Parathyroid adenoma (tissue), 2 donors: Measurements from ENCODE around the gene TNFSF4.

Source experiments
- H2AFZ ChIP-seq: fragments of 300-600 bp; sonication (generic); one replicate; pipeline ENCODE4 v1.7.0; 2017; ENCODE audit warnings: antibody characterized with exemption, mild to moderate bottlenecking
- H3K27ac ChIP-seq: fragments of 300-600 bp; sonication (generic); one replicate; pipeline ENCODE4 v1.7.0; 2017
- H3K27me3 ChIP-seq: fragments of 300-600 bp; sonication (generic); one replicate; pipeline ENCODE4 v1.7.0; 2017; ENCODE audit warnings: low read length; ENCODE audit not compliant: control insufficient read depth, insufficient read depth
- H3K36me3 ChIP-seq: fragments of 300-600 bp; sonication (generic); one replicate; pipeline ENCODE4 v1.7.0; 2017; ENCODE audit warnings: low read length; ENCODE audit not compliant: control insufficient read depth, insufficient read depth
- H3K4me1 ChIP-seq: fragments of 300-600 bp; sonication (generic); one replicate; pipeline ENCODE4 v1.7.0; 2017; ENCODE audit warnings: control low read depth
- H3K4me2 ChIP-seq: fragments of 300-600 bp; sonication (generic); one replicate; pipeline ENCODE4 v1.7.0; 2017; ENCODE audit warnings: low read length
- H3K4me3 ChIP-seq: fragments of 300-600 bp; sonication (generic); one replicate; pipeline ENCODE4 v1.7.0; 2017; ENCODE audit warnings: low read depth, low read length
- H3K79me2 ChIP-seq: fragments of 300-600 bp; sonication (generic); one replicate; pipeline ENCODE4 v1.7.0; 2017; ENCODE audit warnings: control low read depth
- H3K9ac ChIP-seq: fragments of 300-600 bp; sonication (generic); one replicate; pipeline ENCODE4 v1.7.0; 2017; ENCODE audit warnings: mild to moderate bottlenecking
- H3K9me3 ChIP-seq: fragments of 300-600 bp; sonication (generic); one replicate; pipeline ENCODE4 v1.7.0; 2017; ENCODE audit warnings: low read length; ENCODE audit not compliant: control insufficient read depth
- TF ChIP-seq, protein P1 (sequence below): fragments of 300-600 bp; sonication (generic); IDR thresholded peaks from one replicate; pipeline ENCODE4 v1.7.0; 2017; ENCODE audit warnings: antibody characterized with exemption, mild to moderate bottlenecking
- donor health status: primary hyperparathyroidism.

TNFSF4 gene

GRCh38 chr1:173148545-173148944 is 58.6 kb downstream of the TNFSF4 start:
- Histone ChIP-seq H2AFZ (no peak overlapping the region), H3K4me3 (no peak overlapping the region), H3K27me3 (no peaks in the 10 kb centered on the region), H3K4me2 (no peak overlapping the region), H3K27ac (no peak overlapping the region), H3K79me2 (no peaks in the 10 kb centered on the region), H3K9me3 (no peaks in the 10 kb centered on the region), H3K4me1 (no peaks in the 10 kb centered on the region), H3K9ac (no peak overlapping the region), H3K36me3 (no peaks in the 10 kb centered on the region)
- TF ChIP-seq, protein P1, sequence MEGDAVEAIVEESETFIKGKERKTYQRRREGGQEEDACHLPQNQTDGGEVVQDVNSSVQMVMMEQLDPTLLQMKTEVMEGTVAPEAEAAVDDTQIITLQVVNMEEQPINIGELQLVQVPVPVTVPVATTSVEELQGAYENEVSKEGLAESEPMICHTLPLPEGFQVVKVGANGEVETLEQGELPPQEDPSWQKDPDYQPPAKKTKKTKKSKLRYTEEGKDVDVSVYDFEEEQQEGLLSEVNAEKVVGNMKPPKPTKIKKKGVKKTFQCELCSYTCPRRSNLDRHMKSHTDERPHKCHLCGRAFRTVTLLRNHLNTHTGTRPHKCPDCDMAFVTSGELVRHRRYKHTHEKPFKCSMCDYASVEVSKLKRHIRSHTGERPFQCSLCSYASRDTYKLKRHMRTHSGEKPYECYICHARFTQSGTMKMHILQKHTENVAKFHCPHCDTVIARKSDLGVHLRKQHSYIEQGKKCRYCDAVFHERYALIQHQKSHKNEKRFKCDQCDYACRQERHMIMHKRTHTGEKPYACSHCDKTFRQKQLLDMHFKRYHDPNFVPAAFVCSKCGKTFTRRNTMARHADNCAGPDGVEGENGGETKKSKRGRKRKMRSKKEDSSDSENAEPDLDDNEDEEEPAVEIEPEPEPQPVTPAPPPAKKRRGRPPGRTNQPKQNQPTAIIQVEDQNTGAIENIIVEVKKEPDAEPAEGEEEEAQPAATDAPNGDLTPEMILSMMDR: no peak

DNA sequence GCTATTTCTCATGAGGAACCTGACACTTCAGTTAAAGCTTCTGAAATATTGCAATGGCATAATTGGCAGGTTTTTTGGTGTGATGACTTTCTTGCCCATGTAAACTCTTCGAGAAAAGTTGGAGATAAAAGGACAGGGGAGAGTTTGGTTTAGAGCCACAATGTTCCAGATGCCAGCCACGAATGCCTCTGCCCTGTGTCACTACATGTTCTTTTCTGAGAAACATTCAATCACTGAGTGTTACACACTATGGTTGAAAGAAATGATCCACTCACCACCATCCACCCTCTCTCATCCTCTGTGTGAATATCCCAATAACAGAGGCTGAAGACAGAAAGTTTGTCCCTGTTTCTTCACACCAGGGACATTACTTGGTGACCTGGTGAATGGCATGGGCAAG is 66.4 kb downstream of the TNFSF4 start:
- Histone ChIP-seq H3K9ac (no peak overlapping the region), H3K4me3 (no peak overlapping the region), H3K27ac (no peak overlapping the region), H2AFZ (no peak overlapping the region), H3K4me1 (no peaks in the 10 kb centered on the region), H3K9me3 (no peaks in the 10 kb centered on the region), H3K27me3 (no peaks in the 10 kb centered on the region), H3K4me2 (no peak overlapping the region), H3K36me3 (no peaks in the 10 kb centered on the region), H3K79me2 (no peaks in the 10 kb centered on the region)
- TF ChIP-seq, protein P1: no peak

GRCh38 chr1:173139706-173140105 is 67.4 kb downstream of the TNFSF4 start:
- no peak overlapping the region for H3K4me2 ChIP-seq
- H3K79me2 ChIP-seq: no peaks in the 10 kb centered on the region
- no peak overlapping the region for H3K9ac ChIP-seq
- no peaks in the 10 kb centered on the region for H3K4me1 ChIP-seq
- H3K36me3 ChIP-seq: no peaks in the 10 kb centered on the region
- H2AFZ ChIP-seq: no peak overlapping the region
- TF ChIP-seq, protein P1: no peak
- no peaks in the 10 kb centered on the region for H3K9me3 ChIP-seq
- no peak overlapping the region for H3K4me3 ChIP-seq
- no peaks in the 10 kb centered on the region for H3K27me3 ChIP-seq
- no peak overlapping the region for H3K27ac ChIP-seq

GRCh38 chr1:173137107-173137706 is 69.9 kb downstream of the TNFSF4 start:
- no peak overlapping the region for H3K4me2 ChIP-seq
- H3K4me3 ChIP-seq: no peak overlapping the region
- TF ChIP-seq, protein P1: no peak
- H2AFZ ChIP-seq: no peak overlapping the region
- H3K27me3 ChIP-seq: no peaks in the 10 kb centered on the region
- H3K9me3 ChIP-seq: no peaks in the 10 kb centered on the region
- no peak overlapping the region for H3K9ac ChIP-seq
- H3K36me3 ChIP-seq: no peaks in the 10 kb centered on the region
- no peaks in the 10 kb centered on the region for H3K79me2 ChIP-seq
- H3K4me1 ChIP-seq: no peaks in the 10 kb centered on the region
- H3K27ac ChIP-seq: no peak overlapping the region

DNA sequence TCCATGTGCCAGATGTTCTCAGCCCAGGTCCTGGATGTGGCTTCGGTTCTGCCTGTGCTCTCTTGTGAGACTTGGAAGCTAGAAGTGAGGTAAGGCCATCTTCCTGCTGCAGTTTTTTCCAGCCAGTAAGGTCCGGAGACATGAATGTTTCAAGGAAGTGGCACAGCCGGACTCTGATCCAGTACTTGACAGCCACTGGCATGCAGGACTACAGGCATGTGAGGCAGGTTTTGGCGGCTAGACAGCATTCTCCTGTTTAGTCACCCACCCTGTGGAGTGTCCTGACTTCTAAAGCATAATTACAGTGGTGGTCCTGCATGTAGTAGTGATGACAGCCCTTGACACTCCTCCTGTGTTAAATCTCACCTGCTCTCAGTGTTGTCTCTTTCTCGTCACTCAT is 72.3 kb downstream of the TNFSF4 start:
- Histone ChIP-seq H3K27ac (no peak overlapping the region), H3K4me1 (no peaks in the 10 kb centered on the region), H3K79me2 (no peaks in the 10 kb centered on the region), H2AFZ (no peak overlapping the region), H3K4me3 (no peak overlapping the region), H3K9ac (no peak overlapping the region), H3K27me3 (no peaks in the 10 kb centered on the region), H3K4me2 (no peak overlapping the region), H3K36me3 (no peaks in the 10 kb centered on the region), H3K9me3 (no peaks in the 10 kb centered on the region)
- TF ChIP-seq, protein P1: no peak
